GM19035 (cell line): ENCODE data around the gene PAX9.

Experiments used
- ATAC-seq: cut with Tn5 transposase; IDR thresholded peaks from one replicate; pipeline ENCODE4 v1.9.1; 2021; ENCODE audit not compliant: unreplicated experiment

Gene PAX9

DNA sequence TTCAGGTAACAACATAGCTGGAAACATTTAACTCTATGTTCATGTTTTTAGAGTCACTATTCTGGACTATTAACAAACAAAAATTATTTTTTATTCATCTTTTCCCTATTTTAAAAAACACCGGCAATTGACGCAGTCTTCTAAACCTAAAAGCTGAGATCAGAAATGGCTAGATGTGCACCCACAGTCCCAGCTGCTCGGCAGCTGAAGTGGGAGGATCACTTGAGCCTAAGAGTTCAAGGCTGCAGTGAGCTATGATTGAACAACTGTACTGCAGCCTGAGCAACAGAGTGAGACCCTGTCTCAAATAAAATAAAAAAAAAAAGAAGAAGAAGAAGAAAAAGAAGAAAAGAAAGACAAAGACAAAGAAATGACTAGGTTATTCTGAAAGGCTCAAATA is 64.5 kb downstream of the PAX9 start:
- ATAC-seq, result no peak
